ENCODE measurements around the gene MRPS34. TPM values are rescaled to one million over a fixed set of nuclear protein-coding genes. Genes with fewer than 3 reads are reported as not detected.

The MRPS34 gene
- total RNA-seq, 2 experiments from 2014 or later = 94.9 to 98.3 TPM

GRCh38 chr16:1760911-1761310, 12.0 kb downstream of the MRPS34 start:
- Mint-ChIP-seq H3K27me3 (no peaks in the 10 kb centered on the region), H3K9me3 (no peaks in the 10 kb centered on the region), H3K36me3 (ENCODE audit: low read depth) (peaks cover 7% of the 10 kb centered on the region), H3K4me1 (peaks cover 20% of the 10 kb centered on the region), H3K4me3 (no peak overlapping the region), H3K27ac (no peak overlapping the region)
- POLR2A ChIA-PET = interaction anchor here (1.3 kb wide), 1 partner anchor 12 kb away, joined by 10 read pairs; the partner anchor contains the start of genes EME2, MRPS34 and NME3
- CTCF ChIA-PET = no interaction called here
- no peak for DNase-seq

DNA sequence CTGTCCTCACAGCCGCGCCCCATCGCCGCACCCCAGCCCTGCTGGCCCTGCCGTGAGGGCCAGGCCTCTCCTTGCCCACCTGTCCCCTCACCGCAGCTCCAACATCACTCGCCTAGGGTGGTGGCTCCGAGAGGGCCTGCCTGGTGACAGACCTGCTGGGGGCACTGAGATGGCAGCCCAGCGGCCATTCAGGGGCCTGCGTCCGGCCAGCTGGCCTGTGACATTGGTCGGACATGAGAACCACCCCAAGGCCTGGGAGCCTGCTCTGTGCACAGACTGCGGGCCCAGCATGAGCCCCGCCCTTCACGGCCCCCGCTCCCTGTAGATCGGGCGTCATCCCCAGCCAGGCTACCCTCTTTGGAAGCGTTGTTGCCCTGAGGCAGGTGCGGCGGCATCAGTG, 13.4 kb downstream of the MRPS34 start:
- peaks cover 24% of the 10 kb centered on the region for H3K4me1 Mint-ChIP-seq
- peaks cover 10% of the 10 kb centered on the region for H3K36me3 Mint-ChIP-seq (ENCODE audit: low read depth)
- no peaks in the 10 kb centered on the region for H3K9me3 Mint-ChIP-seq
- ChIA-PET POLR2A (interaction anchor here (1.3 kb wide), 1 partner anchor 13 kb away, joined by 10 read pairs; the partner anchor contains the start of genes EME2, MRPS34 and NME3), CTCF (no interaction called here)
- no peak overlapping the region for H3K27ac Mint-ChIP-seq
- DNase-seq = no peak
- no peaks in the 10 kb centered on the region for H3K27me3 Mint-ChIP-seq
- no peak overlapping the region for H3K4me3 Mint-ChIP-seq

- CTCF ChIA-PET = no interaction called here
- Mint-ChIP-seq H3K27me3 (no peaks in the 10 kb centered on the region), H3K36me3 (ENCODE audit: low read depth) (peaks cover 10% of the 10 kb centered on the region), H3K4me1 (peaks cover 24% of the 10 kb centered on the region), H3K9me3 (no peaks in the 10 kb centered on the region), H3K4me3 (no peak overlapping the region), H3K27ac (peak overlapping the region; percentile 26)
- POLR2A ChIA-PET = no interaction called here
- DNase-seq = no peak
These were observed 14.0 kb downstream of the MRPS34 start for GRCh38 chr16:1758923-1759322.

GRCh38 chr16:1757714-1758461, 15.0 kb downstream of the MRPS34 start:
- CTCF ChIA-PET = no interaction called here

DNA sequence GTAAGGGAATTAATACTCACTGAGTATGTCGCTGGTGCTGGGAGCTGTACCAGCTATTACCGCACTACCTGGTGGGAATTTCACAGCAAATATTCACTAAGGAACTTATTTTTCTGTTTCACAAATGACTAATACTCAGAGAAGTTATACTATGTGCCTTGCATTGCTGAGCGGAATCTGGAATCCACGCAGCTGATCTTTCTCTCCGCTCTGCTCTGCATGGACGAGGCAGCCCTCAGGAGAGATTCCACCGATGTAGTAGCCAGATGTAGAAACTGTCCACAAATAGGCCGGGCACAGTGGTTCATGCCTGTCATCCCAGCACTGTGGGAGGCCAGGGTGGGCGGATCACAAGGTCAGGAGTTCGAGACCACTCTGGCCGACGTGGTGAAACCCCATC, 18.7 kb downstream of the MRPS34 start:
- H3K4me1 Mint-ChIP-seq = peaks cover 24% of the 10 kb centered on the region
- no peaks in the 10 kb centered on the region for H3K9me3 Mint-ChIP-seq
- H3K36me3 Mint-ChIP-seq (ENCODE audit: low read depth) = peaks cover 15% of the 10 kb centered on the region
- no peak for DNase-seq
- H3K4me3 Mint-ChIP-seq = no peak overlapping the region
- no peaks in the 10 kb centered on the region for H3K27me3 Mint-ChIP-seq
- ChIA-PET CTCF (no interaction called here), POLR2A (no interaction called here)
- no peak overlapping the region for H3K27ac Mint-ChIP-seq

More at GRCh38 chr16:1757714-1758461, 15.0 kb downstream of the MRPS34 start:
- Mint-ChIP-seq H3K4me3 (no peak overlapping the region), H3K36me3 (ENCODE audit: low read depth) (peaks cover 12% of the 10 kb centered on the region), H3K27me3 (no peaks in the 10 kb centered on the region), H3K27ac (peak overlapping the region; percentile 83), H3K4me1 (peaks cover 24% of the 10 kb centered on the region), H3K9me3 (no peaks in the 10 kb centered on the region)
- no peak for DNase-seq
- POLR2A ChIA-PET = no interaction called here

DNA sequence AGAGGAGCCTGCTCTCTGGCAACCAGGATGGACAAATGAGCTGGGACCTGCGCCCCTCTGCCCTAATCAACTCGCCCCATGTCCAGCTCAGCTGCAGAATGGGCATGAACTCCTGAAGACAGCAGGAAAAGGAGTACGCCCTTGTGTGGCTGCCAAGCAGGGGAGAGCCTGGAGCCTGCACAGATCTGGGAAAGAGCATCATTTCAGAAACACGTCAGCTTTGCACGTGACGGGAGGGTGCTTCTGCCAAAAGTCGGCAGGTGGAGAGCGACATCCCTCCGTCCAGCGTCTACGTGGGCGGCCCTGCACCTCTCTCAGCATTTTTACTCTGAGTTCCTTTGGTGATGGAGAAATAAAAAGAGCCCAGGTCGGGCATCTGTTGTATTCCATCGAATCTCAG, 20.1 kb downstream of the MRPS34 start:
- Mint-ChIP-seq H3K36me3 (ENCODE audit: low read depth) (peaks cover 20% of the 10 kb centered on the region), H3K27ac (no peak overlapping the region), H3K27me3 (no peaks in the 10 kb centered on the region), H3K4me3 (no peak overlapping the region), H3K4me1 (peaks cover 19% of the 10 kb centered on the region), H3K9me3 (no peaks in the 10 kb centered on the region)
- DNase-seq = no peak
- POLR2A ChIA-PET = no interaction called here
- CTCF ChIA-PET = no interaction called here

GRCh38 chr16:1751946-1752345, 21.0 kb downstream of the MRPS34 start:
- Mint-ChIP-seq H3K27me3 (no peaks in the 10 kb centered on the region), H3K36me3 (ENCODE audit: low read depth) (peaks cover 20% of the 10 kb centered on the region), H3K4me3 (no peak overlapping the region), H3K4me1 (peaks cover 10% of the 10 kb centered on the region), H3K9me3 (no peaks in the 10 kb centered on the region), H3K27ac (no peak overlapping the region)
- DNase-seq = no peak
- ChIA-PET CTCF (no interaction called here), POLR2A (no interaction called here)

DNA sequence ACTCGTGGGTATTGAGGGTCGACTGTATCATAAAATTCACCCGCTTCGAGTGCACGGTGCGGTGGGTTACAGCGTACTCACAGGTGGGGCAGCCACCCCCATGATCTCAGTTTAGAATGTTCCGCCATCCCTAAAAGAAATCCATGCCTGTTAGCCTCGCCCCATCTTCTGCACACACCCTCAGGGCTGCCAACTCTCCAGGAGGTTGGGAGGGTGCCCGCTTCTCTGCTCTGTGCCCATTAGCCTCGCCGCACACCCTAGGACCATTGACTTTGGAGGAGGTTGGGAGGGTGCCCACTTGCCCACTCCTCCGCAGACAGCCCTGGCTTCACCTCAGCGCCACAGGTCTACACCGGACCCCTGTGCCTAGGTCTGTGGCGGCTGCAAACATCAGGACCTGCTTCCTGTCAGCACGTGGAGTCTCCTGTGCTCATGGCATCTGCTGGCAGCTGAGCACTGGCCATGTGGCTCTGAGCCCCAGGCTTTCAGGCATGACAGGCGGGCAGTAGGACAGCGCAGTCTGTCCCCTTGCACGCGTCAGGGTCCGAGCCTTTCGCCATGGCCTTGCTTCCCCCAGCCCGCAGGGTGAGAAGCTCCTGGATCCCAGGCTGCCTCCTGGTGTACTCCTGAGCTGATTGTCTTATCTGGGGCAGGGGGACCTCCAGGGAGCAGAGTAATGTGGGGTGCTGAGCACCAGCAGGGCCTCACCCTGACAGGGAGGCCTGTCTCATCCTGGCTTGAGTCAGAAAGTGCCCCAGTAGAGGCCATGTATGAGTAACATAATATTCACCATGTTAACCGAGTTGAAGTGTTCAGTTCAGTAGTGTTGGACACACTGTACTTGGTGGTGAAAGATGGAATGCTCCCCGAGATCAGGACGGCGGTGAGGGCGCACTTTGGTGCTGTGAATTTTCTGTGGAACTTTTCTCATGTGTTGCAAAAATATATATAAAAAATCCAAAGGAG, 23.5 kb downstream of the MRPS34 start:
- H3K36me3 Mint-ChIP-seq (ENCODE audit: low read depth) = peaks cover 17% of the 10 kb centered on the region
- no peak overlapping the region for H3K4me3 Mint-ChIP-seq
- no peak for DNase-seq
- no peaks in the 10 kb centered on the region for H3K9me3 Mint-ChIP-seq
- ChIA-PET POLR2A (no interaction called here), CTCF (no interaction called here)
- H3K27me3 Mint-ChIP-seq = no peaks in the 10 kb centered on the region
- no peak overlapping the region for H3K27ac Mint-ChIP-seq
- H3K4me1 Mint-ChIP-seq = no peaks in the 10 kb centered on the region

DNA sequence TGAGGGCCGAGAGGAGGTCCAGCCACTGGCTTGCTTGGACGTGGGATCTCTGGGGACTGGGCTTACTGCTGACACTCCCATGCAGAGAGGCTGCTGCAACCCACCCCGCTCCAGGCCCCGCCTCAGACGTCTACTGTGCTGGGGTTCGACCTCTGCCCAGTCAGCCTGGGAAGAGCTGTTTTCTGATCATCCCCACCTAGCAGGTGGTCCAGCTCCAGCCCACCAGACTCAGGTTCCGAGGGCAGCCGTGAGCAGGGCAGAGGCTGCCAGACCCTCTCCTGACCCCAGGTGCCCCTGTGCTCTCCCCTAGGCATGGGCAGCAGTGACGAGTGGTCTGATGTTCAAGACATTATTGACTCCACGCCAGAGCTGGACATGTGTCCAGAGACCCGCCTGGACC, 25.0 kb downstream of the MRPS34 start:
- Mint-ChIP-seq H3K4me3 (no peak overlapping the region), H3K27me3 (no peaks in the 10 kb centered on the region), H3K36me3 (ENCODE audit: low read depth) (peaks cover 15% of the 10 kb centered on the region), H3K4me1 (no peaks in the 10 kb centered on the region), H3K27ac (no peak overlapping the region), H3K9me3 (no peaks in the 10 kb centered on the region)
- ChIA-PET POLR2A (no interaction called here), CTCF (no interaction called here)
- no peak for DNase-seq

GRCh38 chr16:1746693-1747195, 26.2 kb downstream of the MRPS34 start:
- peaks cover 8% of the 10 kb centered on the region for H3K36me3 Mint-ChIP-seq (ENCODE audit: low read depth)
- H3K4me1 Mint-ChIP-seq = no peaks in the 10 kb centered on the region
- ChIA-PET POLR2A (no interaction called here), CTCF (no interaction called here)
- H3K27me3 Mint-ChIP-seq = no peaks in the 10 kb centered on the region
- DNase-seq = no peak
- H3K27ac Mint-ChIP-seq = no peak overlapping the region
- H3K4me3 Mint-ChIP-seq = no peak overlapping the region
- H3K9me3 Mint-ChIP-seq = no peaks in the 10 kb centered on the region

GRCh38 chr16:1745900-1746692, 26.8 kb downstream of the MRPS34 start:
- ChIA-PET POLR2A (no interaction called here), CTCF (interaction anchor here (1.0 kb wide), 1 partner anchor 23 kb away, joined by 3 read pairs; no protein-coding TSS in a partner anchor)
- Mint-ChIP-seq H3K9me3 (no peaks in the 10 kb centered on the region), H3K4me3 (no peak overlapping the region), H3K4me1 (no peaks in the 10 kb centered on the region), H3K36me3 (ENCODE audit: low read depth) (peaks cover 7% of the 10 kb centered on the region), H3K27me3 (no peaks in the 10 kb centered on the region), H3K27ac (no peak overlapping the region)
- DNase-seq = no peak

DNA sequence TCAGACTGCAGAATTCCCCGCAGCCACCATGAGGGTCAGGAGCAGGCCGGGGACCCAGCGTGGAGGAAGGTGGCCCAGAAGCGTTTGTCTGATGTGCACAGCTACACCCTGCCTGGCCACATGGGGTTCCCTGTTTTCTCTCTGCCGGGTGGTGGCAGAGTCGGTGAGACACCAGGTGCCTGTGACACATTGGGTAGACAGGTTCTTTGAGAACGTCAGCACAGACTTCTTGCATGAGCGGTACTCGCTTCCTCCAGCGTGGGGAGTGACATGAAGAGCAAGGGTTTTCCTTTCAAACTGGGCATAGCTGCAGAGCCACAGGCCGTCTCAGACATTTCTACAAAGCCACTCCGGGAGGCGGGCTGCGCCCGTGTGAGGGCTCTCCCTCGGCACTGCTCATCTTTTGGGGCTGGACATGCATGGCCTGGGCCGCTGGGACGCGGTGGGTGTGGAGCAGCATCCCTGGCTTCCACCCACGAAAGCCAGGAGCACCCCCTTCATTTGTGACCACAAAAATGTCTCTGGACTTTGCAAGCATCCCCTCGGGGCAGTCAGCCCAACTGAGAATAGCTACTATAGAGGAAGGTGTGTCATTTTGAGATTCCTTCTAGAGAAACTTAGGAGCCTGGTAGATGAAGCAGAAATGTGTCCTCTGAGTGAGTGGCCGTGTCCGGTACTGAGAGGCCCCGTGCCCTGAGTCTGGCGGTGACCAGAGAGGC, 27.6 kb downstream of the MRPS34 start:
- POLR2A ChIA-PET = no interaction called here
- H3K27me3 Mint-ChIP-seq = no peaks in the 10 kb centered on the region
- no peak overlapping the region for H3K4me3 Mint-ChIP-seq
- H3K9me3 Mint-ChIP-seq = no peaks in the 10 kb centered on the region
- H3K36me3 Mint-ChIP-seq (ENCODE audit: low read depth) = peaks cover 7% of the 10 kb centered on the region
- CTCF ChIA-PET = interaction anchor here (0.7 to 1.0 kb wide), 2 partner anchors 22 to 39 kb away, joined by 3 to 4 read pairs; partner anchors contain the start of gene MAPK8IP3
- no peak for DNase-seq
- H3K27ac Mint-ChIP-seq = no peak overlapping the region
- H3K4me1 Mint-ChIP-seq = no peaks in the 10 kb centered on the region

All from activated CD4-positive, alpha-beta memory T cell treated with anti-CD3 and anti-CD28 coated beads, Interleukin-2, amount 10 ng/mL, durations not matched to agents 7 days and 5 days (primary cell).